CD4-positive, alpha-beta memory T cell (primary cell): ENCODE measurements around the gene UTP11. TPM values are rescaled to one million over a fixed set of nuclear protein-coding genes. Genes with fewer than 3 reads are reported as not detected.
A peak's percentile ranks its signal among the peaks of the same experiment; 100 is the strongest.
"Not testable (repeated sequence)": the region's sequence is repeated elsewhere in the genome, so short reads cannot be mapped to it uniquely, and the experiment has no call there.

Experiments
- CTCF ChIA-PET: fragments of 350-600 bp; sonication (Branson Sonifier 250); formaldehyde crosslinking; loops from one replicate; lab custom pipeline; 2021; ENCODE audit warnings: inconsistent platforms; ENCODE audit not compliant: partially characterized antibody; lab: Charles Lee
- POLR2A ChIA-PET: fragments of 350-600 bp; sonication (Branson Sonifier 250); formaldehyde crosslinking; loops from one replicate; lab custom pipeline; 2021; ENCODE audit not compliant: partially characterized antibody; lab: Charles Lee
- DNase-seq, 5 donors: peaks; one replicate each; pipeline versions ENCODE4 v3.0.0 to v3.0.0-alpha.2; 2020 to 2022; ENCODE audit warnings: mixed read lengths in 1 of 5
- H3K27ac ChIP-seq: one replicate; pipeline ENCODE4 v1.7.0; 2013; ENCODE audit warnings: low read depth, low read length
- H3K27me3 ChIP-seq: 2 replicates; pipeline ENCODE4 v1.7.0; 2013; ENCODE audit warnings: mild to moderate bottlenecking, low read length, moderate library complexity; ENCODE audit not compliant: insufficient read depth
- H3K36me3 ChIP-seq: 2 replicates; pipeline ENCODE4 v1.7.0; 2013; ENCODE audit warnings: mild to moderate bottlenecking, low read length, moderate library complexity; ENCODE audit not compliant: insufficient read depth
- H3K4me1 ChIP-seq: 2 replicates; pipeline ENCODE4 v1.7.0; 2013; ENCODE audit warnings: mild to moderate bottlenecking, low read length, moderate library complexity; ENCODE audit not compliant: insufficient read depth
- H3K4me3 ChIP-seq, 2 donors: one replicate each; pipeline ENCODE4 v1.7.0; 2013; ENCODE audit warnings: low read length in 2 of 2, mild to moderate bottlenecking in 1 of 2
- H3K9me3 ChIP-seq, 2 donors: one replicate each; pipeline ENCODE4 v1.7.0; 2013; ENCODE audit warnings: low read length in 2 of 2, control low read depth in 1 of 2; ENCODE audit not compliant: control insufficient read depth in 1 of 2
- H3K27ac Mint-ChIP-seq, 7 donors: one replicate each; pipeline ENCODE4 v1.8.0; 2020 to 2021; ENCODE audit warnings: mixed read lengths in 7 of 7, mild to moderate bottlenecking in 6 of 7, inconsistent platforms in 3 of 7, moderate library complexity in 3 of 7
- H3K27me3 Mint-ChIP-seq, 2 donors: one replicate each; pipeline ENCODE4 v1.8.0; 2020 to 2021; ENCODE audit warnings: mixed read lengths in 2 of 2
- H3K36me3 Mint-ChIP-seq, 2 donors: one replicate each; pipeline ENCODE4 v1.8.0; 2020 to 2021; ENCODE audit warnings: mixed read lengths in 2 of 2, inconsistent platforms in 1 of 2, mild to moderate bottlenecking in 1 of 2
- H3K4me1 Mint-ChIP-seq, 4 donors: one replicate each; pipeline ENCODE4 v1.8.0; 2020 to 2021; ENCODE audit warnings: mixed read lengths in 4 of 4, mild to moderate bottlenecking in 1 of 4
- H3K4me3 Mint-ChIP-seq, 8 donors: one replicate each; pipeline ENCODE4 v1.8.0; 2020 to 2021; ENCODE audit warnings: mixed read lengths in 8 of 8, mild to moderate bottlenecking in 7 of 8, moderate library complexity in 6 of 8, inconsistent platforms in 3 of 8
- H3K9me3 Mint-ChIP-seq, 8 donors: one replicate each; pipeline ENCODE4 v1.8.0; 2020 to 2021; ENCODE audit warnings: mixed read lengths in 8 of 8, mild to moderate bottlenecking in 5 of 8, inconsistent platforms in 3 of 8, moderate library complexity in 1 of 8
- intact Hi-C: fragments of 100-400 bp; cut with micrococcal nuclease; formaldehyde crosslinking; loops from one replicate; pipeline ENCODE4 v1.15.1; 2023
- polyA plus RNA-seq, 2 donors: library from polyadenylated mRNA; unstranded; fragments of 300-500 nt; fragmentation: Illumina TruSeq; gene quantifications; one replicate each; pipeline ENCODE4 v1.2.3, GENCODE V29; 2021
- total RNA-seq, 2 experiments: library from RNA; stranded (reverse); gene quantifications; one replicate each; pipeline ENCODE4 v1.2.3, GENCODE V29; 2021

Gene UTP11
- total and polyA plus RNA-seq, 4 experiments from 2014 or later: 17.3 to 21.9 (median 19.3) TPM

GRCh38 chr1:38030596-38031512, 18.3 kb downstream of the UTP11 start:
- Histone ChIP-seq H3K27ac (no peak overlapping the region), H3K4me1 (peaks cover 43% of the 10 kb centered on the region), H3K4me3 (no peak overlapping the region), H3K9me3 (no peaks in the 10 kb centered on the region), H3K36me3 (peaks cover 2% of the 10 kb centered on the region), H3K27me3 (no peaks in the 10 kb centered on the region)
- Mint-ChIP-seq H3K36me3 (peaks cover 0 to 13% of the 10 kb centered on the region in 2 donors), H3K9me3 (no peaks in the 10 kb centered on the region), H3K27ac (peak overlapping the region in 5 of 7 donors; percentile 62 to 79 (median 73)), H3K27me3 (no peaks in the 10 kb centered on the region), H3K4me3 (peak overlapping the region in 5 of 8 donors; percentile 6 to 74 (median 52)), H3K4me1 (peaks cover 16 to 49% (median 30%) of the 10 kb centered on the region in 4 donors)
- no peak for DNase-seq
- CTCF ChIA-PET: interaction anchor here (0.7 to 3.6 kb wide), 6 partner anchors 10 to 806 kb away, joined by 3 to 18 read pairs (median 6); partner anchors contain the start of gene SF3A3
- POLR2A ChIA-PET: interaction anchor here (0.9 to 1.2 kb wide), 3 partner anchors 11 to 19 kb away, joined by 3 to 4 read pairs (median 3); partner anchors contain the start of genes POU3F1 and UTP11
- intact Hi-C loops: no loop called here

GRCh38 chr1:38031513-38031866, 19.0 kb downstream of the UTP11 start:
- no peak overlapping the region for H3K4me3 ChIP-seq

GRCh38 chr1:38032992-38033391, 20.5 kb downstream of the UTP11 start:
- H3K27me3 ChIP-seq, DNase-seq, H3K9me3 ChIP-seq, intact Hi-C loops, H3K4me3 Mint-ChIP-seq, H3K36me3 ChIP-seq, H3K36me3 Mint-ChIP-seq, H3K27ac Mint-ChIP-seq, H3K4me3 ChIP-seq, H3K27ac ChIP-seq, H3K9me3 Mint-ChIP-seq, H3K27me3 Mint-ChIP-seq: not testable (repeated sequence)
- peaks cover 36% of the 10 kb centered on the region for H3K4me1 ChIP-seq
- peaks cover 13 to 38% (median 26%) of the 10 kb centered on the region in 4 donors for H3K4me1 Mint-ChIP-seq
- CTCF ChIA-PET: interaction anchor here (1.2 kb wide), 1 partner anchor 9 kb away, joined by 3 read pairs; no protein-coding TSS in a partner anchor
- POLR2A ChIA-PET: interaction anchor here (0.7 kb wide), 1 partner anchor 93 kb away, joined by 3 read pairs; no protein-coding TSS in a partner anchor

More at GRCh38 chr1:38031513-38031866, 19.0 kb downstream of the UTP11 start:
- intact Hi-C loops: no loop called here
- POLR2A ChIA-PET: no interaction called here
- Histone ChIP-seq H3K4me1 (peaks cover 43% of the 10 kb centered on the region), H3K36me3 (no peaks in the 10 kb centered on the region), H3K27ac (no peak overlapping the region), H3K27me3 (no peaks in the 10 kb centered on the region), H3K9me3 (no peaks in the 10 kb centered on the region)
- CTCF ChIA-PET: no interaction called here
- Mint-ChIP-seq H3K27me3 (no peaks in the 10 kb centered on the region), H3K4me3 (no peak overlapping the region), H3K9me3 (no peaks in the 10 kb centered on the region), H3K27ac (peak overlapping the region in 1 of 7 donors; percentile 19), H3K36me3 (peaks cover 0 to 7% of the 10 kb centered on the region in 2 donors), H3K4me1 (peaks cover 16 to 48% (median 30%) of the 10 kb centered on the region in 4 donors)
- DNase-seq: no peak

- intact Hi-C loops: no loop called here
- peaks cover 7 to 20% (median 13%) of the 10 kb centered on the region in 4 donors for H3K4me1 Mint-ChIP-seq
Measured at GRCh38 chr1:38034871-38035270, 22.3 kb downstream of the UTP11 start.

DNA sequence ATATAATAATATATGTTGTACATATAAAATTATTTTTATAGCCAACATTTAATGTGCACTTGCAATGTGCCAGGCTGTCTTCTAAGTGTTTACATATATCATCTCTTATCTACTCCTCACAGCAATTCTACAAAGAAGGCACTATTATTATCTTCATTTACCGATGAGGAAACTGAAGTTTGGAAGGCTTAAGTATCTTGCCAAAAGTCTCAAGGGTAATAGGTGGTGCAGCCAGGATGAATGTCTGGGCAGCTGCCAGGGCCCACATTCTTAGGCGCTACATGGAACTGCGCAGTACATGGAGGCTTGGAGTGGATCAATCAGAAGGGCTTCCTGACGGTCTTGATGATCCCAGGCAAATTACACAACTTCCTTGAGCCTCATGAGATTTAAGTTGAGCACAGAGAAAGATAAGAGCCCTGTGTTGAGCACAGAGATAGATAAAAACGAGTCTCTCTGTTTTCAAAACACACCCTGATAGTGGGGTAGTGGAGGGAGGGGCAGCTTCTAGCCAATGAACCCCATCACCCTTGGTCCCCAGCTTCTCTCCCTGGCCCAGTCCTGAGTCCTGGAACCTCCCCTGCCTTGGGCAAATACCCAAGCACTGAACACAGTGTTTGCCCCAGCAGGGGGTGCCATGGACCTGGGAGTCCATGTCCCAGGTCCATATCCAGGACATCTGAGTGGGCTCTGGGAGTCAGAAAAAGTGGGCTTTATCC, 24.8 kb downstream of the UTP11 start:
- intact Hi-C loops: no loop called here

More at GRCh38 chr1:38034871-38035270, 22.3 kb downstream of the UTP11 start:
- no peaks in the 10 kb centered on the region for H3K36me3 ChIP-seq
- Mint-ChIP-seq H3K27ac (no peak overlapping the region), H3K9me3 (no peaks in the 10 kb centered on the region), H3K36me3 (no peaks in the 10 kb centered on the region), H3K4me3 (no peak overlapping the region), H3K27me3 (peaks cover 2 to 7% of the 10 kb centered on the region in 2 donors)
- POLR2A ChIA-PET: no interaction called here
- no peaks in the 10 kb centered on the region for H3K27me3 ChIP-seq
- CTCF ChIA-PET: no interaction called here
- no peak for DNase-seq
- no peak overlapping the region for H3K27ac ChIP-seq
- H3K4me3 ChIP-seq: no peak overlapping the region
- H3K9me3 ChIP-seq: no peaks in the 10 kb centered on the region
- H3K4me1 ChIP-seq: peaks cover 17% of the 10 kb centered on the region

DNA sequence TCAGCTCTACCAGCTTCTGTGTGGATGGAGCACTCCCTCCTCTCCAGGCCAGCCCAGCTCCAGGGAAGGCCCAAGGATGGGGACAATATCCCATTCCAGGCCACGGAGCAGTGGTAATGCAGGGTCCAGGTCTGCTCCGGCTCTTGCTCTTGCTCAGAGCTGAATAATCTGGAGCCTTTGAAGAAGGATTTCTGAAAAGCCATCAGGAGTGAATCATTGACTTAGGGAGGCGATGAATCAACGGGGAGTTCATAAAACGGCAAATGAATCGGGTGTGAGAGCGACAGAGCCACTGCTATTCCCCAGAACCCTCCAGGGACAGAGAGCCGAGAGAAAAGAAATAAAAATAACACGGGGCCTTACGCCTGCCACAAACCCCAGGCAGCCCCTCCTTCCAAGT, 26.3 kb downstream of the UTP11 start:
- Histone ChIP-seq H3K9me3 (no peaks in the 10 kb centered on the region), H3K4me3 (no peak overlapping the region), H3K36me3 (no peaks in the 10 kb centered on the region), H3K4me1 (no peaks in the 10 kb centered on the region), H3K27me3 (peaks cover 19% of the 10 kb centered on the region), H3K27ac (no peak overlapping the region)
- Mint-ChIP-seq H3K9me3 (peaks cover 0 to 1% (median 0%) of the 10 kb centered on the region in 8 donors), H3K27me3 (peaks cover 21 to 39% of the 10 kb centered on the region in 2 donors), H3K4me1 (peaks cover 2 to 10% (median 4%) of the 10 kb centered on the region in 4 donors), H3K36me3 (no peaks in the 10 kb centered on the region), H3K27ac (no peak overlapping the region), H3K4me3 (no peak overlapping the region)
- CTCF ChIA-PET: interaction anchor here (0.7 to 1.7 kb wide), 2 partner anchors 19 to 338 kb away, joined by 4 read pairs; no protein-coding TSS in a partner anchor
- intact Hi-C loops: no loop called here
- POLR2A ChIA-PET: no interaction called here
- DNase-seq: no peak

More for the DNA sequence above, 24.8 kb downstream of the UTP11 start:
- no peaks in the 10 kb centered on the region for H3K4me1 Mint-ChIP-seq
- no peak for DNase-seq
- no peak overlapping the region for H3K4me3 Mint-ChIP-seq
- Histone ChIP-seq H3K9me3 (no peaks in the 10 kb centered on the region), H3K4me1 (no peaks in the 10 kb centered on the region), H3K27ac (no peak overlapping the region), H3K4me3 (no peak overlapping the region), H3K27me3 (peaks cover 6% of the 10 kb centered on the region), H3K36me3 (no peaks in the 10 kb centered on the region)
- POLR2A ChIA-PET: no interaction called here
- H3K27me3 Mint-ChIP-seq: peaks cover 11 to 30% of the 10 kb centered on the region in 2 donors
- H3K9me3 Mint-ChIP-seq: no peaks in the 10 kb centered on the region
- no peaks in the 10 kb centered on the region for H3K36me3 Mint-ChIP-seq
- CTCF ChIA-PET: interaction anchor here (1.2 kb wide), 1 partner anchor 34 kb away, joined by 3 read pairs; no protein-coding TSS in a partner anchor
- H3K27ac Mint-ChIP-seq: no peak overlapping the region
